HG03439 (cell line): ENCODE data around the gene HEATR5B.

Source experiments
- ATAC-seq: cut with Tn5 transposase; IDR thresholded peaks from one replicate; pipeline ENCODE4 v1.9.1; 2021; ENCODE audit warnings: mild to moderate bottlenecking, moderate library complexity; ENCODE audit not compliant: unreplicated experiment

Gene HEATR5B

DNA sequence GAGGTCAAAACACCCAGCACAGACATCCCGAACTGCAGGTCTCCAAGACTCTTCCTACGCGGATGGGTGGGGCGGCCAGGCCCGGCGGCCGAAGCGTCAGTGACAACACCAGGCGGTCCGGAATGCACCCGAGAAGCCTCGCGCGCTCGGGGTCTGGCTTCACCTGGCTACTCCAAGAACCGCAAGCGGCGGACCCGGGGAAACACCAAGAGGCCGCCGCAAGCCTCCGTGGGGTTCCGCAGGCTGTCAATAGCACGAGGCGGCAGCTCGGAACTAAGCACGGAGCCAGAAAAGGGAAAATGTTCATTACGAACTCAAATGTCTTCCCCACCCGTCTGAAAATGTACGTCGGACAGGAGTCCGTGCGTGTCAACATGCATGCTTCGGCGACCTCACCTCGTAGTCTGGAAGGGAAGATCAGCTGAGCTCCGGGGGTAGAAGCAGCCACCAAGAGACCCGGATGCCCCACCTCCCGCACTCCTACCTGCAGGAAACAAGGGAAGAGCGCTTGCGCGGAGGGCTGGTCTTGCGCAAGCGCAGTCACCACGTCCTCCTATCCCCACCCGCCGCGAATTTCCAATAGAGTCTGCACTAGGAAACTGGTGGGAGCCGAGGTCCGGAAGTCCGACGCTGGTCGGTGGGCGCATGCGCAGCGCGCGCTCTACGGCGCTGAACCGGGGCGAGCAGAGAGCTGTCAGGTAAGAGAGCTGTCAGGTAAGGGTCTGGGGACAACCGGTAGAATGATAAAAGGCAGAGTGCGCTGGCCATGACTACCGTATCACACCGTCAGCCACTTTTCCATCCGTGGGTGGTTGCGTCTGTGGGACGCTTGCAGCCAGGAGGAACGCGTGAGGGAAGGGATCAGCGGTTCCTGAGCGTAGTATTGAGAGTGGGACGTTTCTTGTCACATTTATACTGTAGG lies at the start of gene HEATR5B, which contains the start of gene GPATCH11:
HEATR5B (minus strand) TSS at position 500 of the 922 bp plus-strand sequence. CDS start 958 bp downstream, outside the sequence.
GPATCH11 (plus strand) TSS at position 646 of the 922 bp plus-strand sequence. CDS start 3,864 bp downstream, outside the sequence.
- ATAC-seq, result peak; percentile 91

DNA sequence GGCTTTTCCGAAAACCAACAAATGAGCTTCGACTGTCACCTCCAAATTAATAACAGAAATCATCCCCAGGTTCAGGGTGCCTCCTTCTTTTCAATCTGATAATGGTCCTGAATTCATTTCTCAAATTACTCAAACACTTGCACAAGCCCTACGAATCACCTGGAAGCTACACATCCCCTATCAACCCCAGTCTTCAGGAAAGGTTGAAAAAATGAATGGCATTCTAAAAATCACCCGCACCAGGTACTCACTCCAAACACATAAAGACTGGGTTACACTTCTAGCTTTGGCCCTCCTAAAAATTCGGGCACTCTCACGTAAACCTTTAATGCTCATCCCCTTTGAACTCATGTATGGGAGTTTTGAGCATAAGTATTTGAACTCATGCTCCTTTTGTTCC lies 48.7 kb upstream of the HEATR5B start:
- ATAC-seq, result no peak

DNA sequence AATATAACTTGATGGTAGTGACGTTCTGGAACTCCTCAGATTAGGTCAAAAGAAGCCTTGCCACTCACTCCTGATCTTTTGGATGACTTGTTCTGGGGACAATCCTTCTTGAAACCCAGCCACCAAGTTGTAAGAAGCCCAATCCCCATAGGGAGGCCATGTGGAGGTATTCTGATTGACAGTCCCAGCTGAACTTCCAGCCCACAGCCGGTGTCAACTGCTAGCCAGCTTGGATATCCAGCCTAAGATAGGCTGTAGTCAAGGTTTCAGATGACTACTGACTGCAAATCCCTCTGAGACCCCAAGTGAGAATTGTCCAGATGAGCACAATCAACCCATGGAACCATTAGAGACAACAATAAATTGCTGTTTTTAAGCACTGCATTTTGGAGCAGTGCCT lies 41.2 kb upstream of the HEATR5B start:
- ATAC-seq, result no peak

DNA sequence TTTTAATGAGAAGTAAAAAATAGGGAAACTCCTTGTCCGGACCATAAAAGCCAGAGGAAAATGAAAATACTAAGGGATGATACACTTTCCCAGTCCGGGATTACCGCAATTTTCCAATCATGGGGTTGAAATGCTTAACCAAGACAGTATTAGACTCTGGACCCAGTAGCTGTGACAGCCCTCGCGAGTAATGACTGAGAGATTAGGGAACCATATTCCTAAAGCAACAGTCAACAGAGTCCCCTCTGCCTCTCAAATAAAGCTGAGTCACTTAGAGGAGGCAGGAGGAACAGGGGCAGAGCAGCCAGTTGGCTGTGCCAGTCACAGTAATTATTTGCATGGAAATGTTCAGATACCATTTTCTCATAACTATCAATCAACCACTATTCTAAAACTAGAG lies 35.0 kb upstream of the HEATR5B start:
- no peak for ATAC-seq

DNA sequence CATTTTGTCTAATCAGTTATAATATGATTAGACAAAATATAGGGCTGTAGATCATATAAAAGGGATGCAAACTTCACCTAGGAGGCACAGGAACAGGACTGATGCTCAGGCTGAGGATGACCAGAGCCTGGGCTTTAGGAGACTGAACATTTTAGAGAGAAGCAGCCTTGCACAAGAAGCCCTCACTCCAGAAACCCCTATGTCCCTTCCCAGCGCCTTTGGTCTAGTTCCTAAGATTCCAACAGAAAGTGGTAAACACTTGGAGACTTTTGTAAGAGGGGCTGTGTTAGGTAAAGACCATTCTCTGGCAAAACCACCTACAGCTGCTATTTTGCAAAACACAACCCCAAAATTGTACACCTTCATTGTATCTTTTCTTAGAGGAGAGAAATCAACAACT lies 33.4 kb upstream of the HEATR5B start:
- no peak for ATAC-seq

DNA sequence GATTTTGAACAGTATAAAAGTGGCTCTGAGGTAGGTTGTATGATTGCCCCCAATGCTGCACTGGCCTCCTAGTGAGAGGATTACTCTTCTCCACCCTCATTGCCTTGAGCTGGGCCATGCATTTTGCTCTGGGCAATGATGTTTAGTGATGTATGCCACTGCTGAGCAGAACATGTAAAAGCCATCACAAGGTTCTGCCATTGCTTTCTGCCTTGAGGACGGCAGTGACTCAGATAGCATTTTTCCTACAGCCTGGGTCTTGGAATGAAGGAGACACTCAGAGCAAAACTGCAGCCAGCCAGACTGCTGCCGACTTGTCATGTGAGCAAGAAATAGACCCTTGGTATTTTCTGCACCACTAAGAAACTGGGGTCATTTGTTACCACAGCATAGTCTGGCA lies 27.8 kb upstream of the HEATR5B start:
- no peak for ATAC-seq

DNA sequence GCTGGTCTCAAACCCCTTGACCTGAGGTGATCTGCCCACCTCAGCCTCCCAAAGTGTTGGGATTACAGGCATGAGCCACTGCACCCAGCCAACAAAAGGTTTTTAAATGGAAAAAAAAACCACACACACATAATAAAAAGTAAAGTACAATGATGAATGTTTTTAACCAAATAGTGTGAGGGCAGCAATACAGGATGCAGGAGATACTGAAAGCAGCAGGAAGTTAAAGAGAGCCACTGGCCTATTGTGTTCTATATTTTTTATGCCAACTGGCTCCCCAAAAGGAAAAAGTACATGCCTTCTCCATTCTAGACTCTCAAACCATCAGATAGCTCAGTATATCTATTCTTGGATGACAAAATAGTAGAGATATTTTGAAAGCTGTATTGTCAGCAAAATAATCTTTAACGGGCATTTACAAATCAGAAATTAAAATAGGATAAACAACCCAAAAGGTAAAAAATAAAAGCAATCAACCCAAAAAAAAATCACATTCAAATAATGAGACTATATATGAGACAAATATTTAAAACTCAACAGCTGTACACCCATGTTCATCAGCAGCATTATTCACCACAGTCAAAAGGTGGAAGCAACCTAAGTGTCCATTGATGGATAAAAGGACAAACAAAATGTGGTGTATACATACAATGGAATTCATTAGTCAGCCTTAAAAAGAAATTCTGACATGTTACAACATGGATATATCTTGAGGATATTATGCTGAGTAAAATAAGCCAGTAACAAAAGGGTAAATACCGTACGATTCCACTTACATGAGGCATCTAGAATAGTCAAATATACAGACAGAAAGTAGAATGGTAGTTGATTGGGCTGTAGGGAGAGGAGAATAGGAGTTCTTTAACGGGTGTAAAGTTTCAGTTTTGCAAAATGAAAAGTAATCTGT lies 26.4 kb upstream of the HEATR5B start:
- ATAC-seq, result no peak

DNA sequence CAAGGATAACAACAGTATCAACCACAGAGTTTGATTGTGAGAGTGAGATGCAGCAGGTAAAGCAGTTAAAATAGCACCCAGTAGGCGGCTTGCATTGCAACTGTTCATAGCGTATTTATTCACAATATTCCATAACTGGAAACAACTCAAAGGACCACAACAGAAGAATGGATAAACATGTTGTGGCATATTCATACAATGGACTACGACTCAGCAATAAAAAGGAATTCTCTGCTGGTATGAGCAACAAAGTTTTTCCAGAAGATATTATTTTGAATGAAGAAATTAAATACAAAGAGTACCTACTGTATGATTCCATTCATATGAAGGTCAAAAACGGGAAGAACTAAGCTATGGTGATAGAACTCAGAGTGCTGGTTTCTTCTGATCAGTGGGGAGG lies 25.4 kb upstream of the HEATR5B start:
- no peak for ATAC-seq

DNA sequence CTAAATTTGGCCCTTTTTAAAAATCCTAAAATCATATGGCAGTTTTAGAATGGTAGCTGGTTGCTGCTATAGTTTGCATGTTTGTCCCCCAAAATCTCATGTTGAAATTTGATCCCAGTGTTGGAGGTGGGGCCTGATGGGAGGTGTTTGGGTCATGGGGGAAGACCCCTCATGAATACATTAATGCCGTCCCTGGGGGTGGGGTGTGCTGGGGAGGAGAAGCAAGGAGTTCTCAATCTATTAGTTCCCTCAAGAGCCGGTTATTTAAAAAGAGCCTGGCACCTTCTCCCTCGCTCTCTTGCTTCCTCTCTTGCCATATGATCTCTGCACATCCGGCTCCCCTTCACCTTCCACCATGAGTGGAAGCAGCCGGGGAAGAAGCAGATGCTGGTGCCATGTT lies 21.0 kb upstream of the HEATR5B start:
- ATAC-seq, result no peak

DNA sequence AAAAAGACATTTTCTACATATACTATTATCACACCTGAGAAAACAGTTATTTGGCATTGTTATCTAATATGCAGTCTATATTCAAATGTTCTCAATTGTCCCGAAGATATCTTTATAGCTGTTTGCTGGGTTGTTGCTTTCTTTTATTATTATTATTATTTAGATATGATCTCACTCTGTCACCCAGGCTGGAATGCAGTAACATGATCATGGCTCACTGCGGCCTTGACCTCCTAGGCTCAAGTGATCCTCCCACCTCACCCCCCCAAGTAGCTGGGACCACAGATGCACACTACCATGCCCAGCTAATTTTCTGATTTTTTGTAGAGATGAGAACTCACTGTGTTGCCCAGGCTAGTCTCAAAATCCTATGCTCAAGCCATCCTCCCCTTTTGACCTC lies 20.0 kb upstream of the HEATR5B start:
- no peak for ATAC-seq

DNA sequence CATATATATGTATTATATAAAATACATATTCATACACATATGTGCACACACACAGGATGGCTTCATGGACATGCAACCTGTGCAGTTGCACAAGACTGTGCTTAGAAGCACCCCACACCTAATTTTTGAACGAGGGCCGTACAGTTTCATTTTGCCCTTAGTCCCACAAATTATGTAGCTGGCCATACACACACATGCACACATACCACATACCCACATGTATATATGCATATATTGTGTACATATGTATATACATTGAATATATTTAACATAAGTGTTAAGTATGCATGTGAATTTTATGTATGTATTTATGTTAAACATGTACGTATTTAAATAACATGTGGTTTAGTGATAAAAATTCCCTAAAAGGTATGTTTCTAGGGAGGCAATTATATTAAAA lies 18.4 kb upstream of the HEATR5B start:
- ATAC-seq, result no peak

DNA sequence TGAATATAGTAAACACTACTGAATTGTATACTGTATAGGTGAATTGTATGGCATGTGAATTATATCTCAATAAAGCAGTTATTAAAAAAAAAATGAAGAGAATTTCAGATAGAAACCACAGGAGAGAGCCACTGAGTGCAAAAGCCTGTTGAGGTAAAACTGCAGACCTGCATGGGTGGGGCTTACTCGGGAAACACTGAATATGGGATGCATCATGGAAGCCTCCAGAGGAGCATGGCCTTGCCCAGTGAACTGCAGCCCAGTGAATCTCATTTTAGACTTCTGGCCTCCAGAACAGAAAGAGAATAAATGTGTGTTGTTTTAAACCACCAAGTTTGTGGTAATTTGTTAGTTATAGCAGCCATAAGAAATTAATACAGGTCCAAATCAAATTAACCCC lies 15.9 kb upstream of the HEATR5B start:
- no peak for ATAC-seq

DNA sequence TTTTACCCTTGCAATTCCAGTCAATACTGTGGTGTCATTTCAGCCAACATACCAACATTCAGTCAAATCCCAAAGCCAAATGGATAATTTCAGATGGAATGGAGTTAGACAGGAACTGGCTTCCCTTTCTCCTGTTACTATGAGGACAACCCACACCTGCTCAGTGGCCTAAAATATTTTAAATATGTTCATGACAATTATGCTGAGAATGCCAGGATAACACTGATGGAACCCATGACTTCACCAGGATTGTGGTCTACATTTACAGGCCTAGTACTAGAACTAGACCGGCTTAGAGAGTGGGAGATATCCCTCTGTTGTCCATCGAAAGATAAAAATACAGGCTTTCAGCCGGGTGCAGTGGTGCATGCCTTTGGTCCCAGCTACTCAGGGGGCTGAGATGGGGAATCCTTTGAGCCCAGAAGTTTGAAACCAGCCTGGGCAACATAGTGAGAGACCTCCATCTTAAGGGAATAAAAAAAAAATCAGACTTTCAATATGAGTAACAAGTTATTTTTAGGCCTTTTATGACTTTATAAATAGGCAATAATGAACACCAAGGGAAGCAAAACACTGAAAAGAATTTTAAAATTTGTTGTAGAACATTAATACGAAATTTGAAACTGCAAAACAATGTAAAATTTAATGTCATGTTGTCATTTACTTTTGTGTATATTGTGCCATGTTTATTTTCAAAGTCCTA lies 14.4 kb upstream of the HEATR5B start:
- ATAC-seq, result no peak

DNA sequence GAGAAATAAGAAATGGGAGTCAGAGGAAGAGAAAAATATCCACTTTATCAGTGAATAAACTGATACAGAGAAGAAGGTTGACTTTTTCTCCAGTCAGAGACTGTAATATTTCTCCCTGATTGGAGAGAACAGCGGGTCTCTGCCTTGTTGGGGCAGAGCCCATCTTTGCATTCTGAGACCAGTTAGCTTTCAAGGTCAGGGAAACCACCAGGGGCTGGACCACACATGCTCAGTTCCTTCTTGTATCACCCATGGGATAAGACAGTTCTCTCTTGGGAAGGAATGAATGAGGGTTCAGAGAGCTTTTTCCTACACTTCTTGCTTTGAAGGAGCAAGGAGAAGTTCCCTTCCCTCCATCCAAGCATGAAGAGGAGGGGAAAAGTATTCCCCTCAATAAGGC lies 12.4 kb upstream of the HEATR5B start:
- no peak for ATAC-seq

DNA sequence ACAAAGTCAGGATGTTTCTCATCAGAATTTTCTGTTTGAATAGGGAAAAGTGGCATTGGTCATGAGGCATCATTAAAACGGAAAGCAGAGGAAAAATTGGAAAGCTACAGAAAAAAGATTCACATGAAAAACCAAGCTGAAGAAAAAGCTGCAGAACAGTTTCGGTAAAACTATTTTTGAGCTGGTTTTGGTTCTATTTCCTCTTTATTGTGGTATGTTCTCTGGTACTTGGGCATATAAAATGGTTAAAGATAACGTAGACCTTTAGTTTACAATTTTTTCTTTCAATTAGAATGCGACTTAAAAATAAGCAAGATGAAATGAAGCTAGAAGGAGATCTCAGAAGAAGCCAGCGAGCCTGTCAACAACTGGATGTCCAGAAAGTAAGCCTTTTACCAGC lies 7.7 kb upstream of the HEATR5B start:
- ATAC-seq, result peak; percentile 47

DNA sequence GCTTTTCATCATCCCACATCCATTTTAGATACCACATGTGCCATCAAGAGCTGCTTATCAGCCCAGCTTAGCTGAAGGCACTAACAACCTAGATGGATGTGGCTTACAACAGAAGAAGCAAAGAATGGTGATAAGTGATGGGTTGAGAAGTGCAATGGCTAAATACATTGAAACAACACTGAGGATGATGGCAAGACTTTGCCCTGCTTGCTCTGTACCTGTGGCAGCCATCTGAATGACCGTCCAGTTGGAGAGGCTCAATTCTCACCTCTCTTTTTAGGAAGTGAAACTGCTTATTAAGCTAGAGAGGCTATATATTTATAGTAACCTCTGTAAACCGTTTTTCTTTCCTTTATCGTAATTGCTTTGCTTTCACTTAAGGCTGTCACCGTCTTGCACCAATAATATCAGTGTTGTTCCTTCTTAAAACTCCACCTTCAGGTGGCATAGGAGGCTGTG lies 5.9 kb upstream of the HEATR5B start:
- ATAC-seq, result peak; percentile 80

DNA sequence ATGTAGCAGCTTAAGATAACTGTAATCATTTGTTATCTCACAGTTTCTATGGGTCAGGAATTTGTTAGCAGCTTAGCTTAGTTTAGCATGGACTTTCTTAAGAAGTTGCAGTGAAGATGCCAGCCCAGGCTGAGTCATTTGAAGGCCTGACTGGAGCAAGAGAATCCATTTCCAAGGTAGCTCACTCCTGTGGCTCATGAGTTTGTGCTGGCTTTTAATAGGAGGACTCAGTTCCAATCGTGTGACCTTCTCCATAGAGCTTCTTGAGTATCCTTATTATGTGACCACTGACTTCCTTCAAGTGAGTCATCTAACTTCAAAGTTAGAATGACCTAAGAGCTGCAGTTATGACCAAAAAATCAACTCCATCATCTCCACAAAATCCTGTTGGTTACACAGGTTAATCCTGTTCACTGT lies 1.6 kb upstream of the HEATR5B start:
- ATAC-seq, result no peak

DNA sequence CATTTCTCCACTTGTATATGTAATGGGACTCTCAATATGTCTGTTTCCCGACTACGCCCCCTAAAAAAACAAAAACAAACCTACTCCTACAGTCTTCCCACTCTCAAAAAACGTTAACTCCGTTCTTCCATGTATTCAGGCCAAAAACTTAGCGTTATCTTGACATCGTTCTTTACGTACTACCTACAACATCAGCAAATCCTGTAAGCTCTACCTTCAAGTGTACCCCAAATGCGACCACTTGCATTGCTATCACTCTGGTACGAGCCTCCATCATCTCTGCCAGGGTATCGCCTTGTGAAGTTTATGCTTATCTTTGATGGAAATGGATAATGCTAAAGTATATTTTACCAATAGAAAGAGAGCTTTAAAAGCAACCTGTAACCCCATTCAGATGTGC lies 625 bp upstream of the HEATR5B start:
- ATAC-seq, result no peak

DNA sequence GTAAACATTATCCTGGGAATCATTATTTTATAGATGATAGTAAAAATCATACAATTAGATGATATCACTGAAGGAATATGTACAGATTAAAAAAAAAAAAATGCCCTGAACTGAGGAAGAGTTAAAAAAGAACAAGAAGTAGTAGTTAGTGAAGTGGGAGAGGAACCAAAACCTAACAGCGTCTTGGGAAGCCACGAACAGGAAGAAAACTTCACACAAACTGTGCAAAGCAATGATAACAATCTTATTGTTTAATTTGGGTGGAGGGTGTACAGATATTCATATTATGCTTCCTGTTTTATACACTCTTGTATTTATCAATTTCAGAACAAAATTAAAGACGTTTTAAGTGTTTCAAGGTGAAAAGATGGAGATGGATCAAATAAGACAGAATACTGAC lies 3.5 kb downstream of the HEATR5B start:
- ATAC-seq, result no peak

DNA sequence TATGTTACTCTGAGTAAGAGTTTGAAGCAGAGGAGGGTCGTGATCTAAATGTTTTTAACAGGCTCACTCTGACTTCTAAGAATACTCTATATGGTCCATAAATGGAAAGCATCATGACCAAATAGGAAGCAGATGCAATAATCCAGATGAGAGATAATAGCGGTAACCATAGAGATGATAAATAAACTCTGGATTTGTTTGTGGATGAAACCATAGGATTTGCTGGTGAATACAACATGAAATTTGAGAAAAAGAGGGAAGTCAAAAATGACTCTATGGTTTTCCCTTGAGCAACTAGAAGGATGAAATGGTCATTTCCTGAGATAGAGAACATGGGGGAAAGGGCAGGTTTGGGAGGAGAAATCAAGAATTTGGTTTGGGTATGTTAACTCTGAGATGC lies 3.9 kb downstream of the HEATR5B start:
- no peak for ATAC-seq

DNA sequence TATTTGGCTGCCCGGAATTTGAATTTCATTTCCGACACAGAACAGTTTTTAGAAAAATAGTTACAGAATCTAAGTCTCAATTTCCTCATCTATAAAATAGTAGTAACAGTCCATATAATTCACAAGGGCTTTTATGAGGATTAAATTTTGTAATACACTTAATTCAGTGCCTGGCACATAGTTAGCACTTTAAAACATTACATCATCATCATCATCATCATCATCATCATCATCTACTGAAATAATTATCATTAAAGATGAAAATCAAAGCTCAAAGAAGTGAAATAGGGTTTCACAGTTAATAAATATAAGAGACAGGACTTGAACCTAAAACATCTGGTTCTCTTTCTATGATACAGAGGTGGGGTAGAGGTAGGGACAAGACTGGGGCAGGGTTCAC lies 13.2 kb downstream of the HEATR5B start:
- no peak for ATAC-seq
